Activated CD4-positive, alpha-beta T cell treated with anti-CD3 and anti-CD28 coated beads for 24 hours (primary cell): Measurements from ENCODE around the gene HDLBP.
"Not testable (repeated sequence)": the region's sequence is repeated elsewhere in the genome, so short reads cannot be mapped to it uniquely, and the experiment has no call there.

Source experiments
- DNase-seq, 2 donors: peaks; one replicate each; pipeline ENCODE4 v3.0.0-alpha.2; 2020; ENCODE audit warnings: low read depth in 2 of 2

The HDLBP gene

GRCh38 chr2:241302759-241303651, 12.5 kb downstream of the HDLBP start:
- DNase-seq = no peak

GRCh38 chr2:241302083-241302482, 13.4 kb downstream of the HDLBP start:
- no peak for DNase-seq

- peak in 1 of 2 donors; percentile 7 for DNase-seq
Observed at GRCh38 chr2:241300000-241300399, 15.5 kb downstream of the HDLBP start.

GRCh38 chr2:241298673-241299072, 16.8 kb downstream of the HDLBP start:
- DNase-seq = no peak

- no peak for DNase-seq
Observed at GRCh38 chr2:241296767-241297166, 18.7 kb downstream of the HDLBP start.

- no peak for DNase-seq
Observed at GRCh38 chr2:241295326-241296095, 20.0 kb downstream of the HDLBP start.

- not testable (repeated sequence) for DNase-seq
Observed at GRCh38 chr2:241293378-241293797, 22.1 kb downstream of the HDLBP start.

GRCh38 chr2:241291977-241292376, 23.5 kb downstream of the HDLBP start:
- no peak for DNase-seq

- no peak for DNase-seq
Observed at GRCh38 chr2:241291153-241291552, 24.3 kb downstream of the HDLBP start.

- no peak for DNase-seq
Observed at GRCh38 chr2:241289597-241289996, 25.9 kb downstream of the HDLBP start.

GRCh38 chr2:241289053-241289452, 26.4 kb downstream of the HDLBP start:
- no peak for DNase-seq

- DNase-seq = no peak
Observed at GRCh38 chr2:241288324-241288888, 27.1 kb downstream of the HDLBP start.

- DNase-seq = no peak
Observed at GRCh38 chr2:241286348-241287090, 29.0 kb downstream of the HDLBP start.

- no peak for DNase-seq
Observed at GRCh38 chr2:241285596-241285995, 29.9 kb downstream of the HDLBP start.

- DNase-seq = no peak
Observed at GRCh38 chr2:241282555-241282954, 32.9 kb downstream of the HDLBP start.

- no peak for DNase-seq
Observed at GRCh38 chr2:241280291-241280690, 35.2 kb downstream of the HDLBP start.

- DNase-seq = no peak
Observed at GRCh38 chr2:241279828-241280227, 35.6 kb downstream of the HDLBP start.

GRCh38 chr2:241279413-241279812, 36.1 kb downstream of the HDLBP start:
- no peak for DNase-seq

GRCh38 chr2:241278306-241278705, 37.2 kb downstream of the HDLBP start:
- not testable (repeated sequence) for DNase-seq

GRCh38 chr2:241275910-241276309, 39.6 kb downstream of the HDLBP start:
- no peak for DNase-seq

- DNase-seq = no peak
Observed at GRCh38 chr2:241275504-241275903, 40.0 kb downstream of the HDLBP start.

GRCh38 chr2:241274127-241274526, 41.3 kb downstream of the HDLBP start:
- no peak for DNase-seq
